HFFc6 (cell line): ENCODE measurements around the gene USP24. TPM values are rescaled to one million over a fixed set of nuclear protein-coding genes. Genes with fewer than 3 reads are reported as not detected.

Experiments used
- DNase-seq: peaks from one replicate; pipeline ENCODE4 v3.0.0-alpha.2; 2018
- H3K27ac Mint-ChIP-seq: 2 replicates; pipeline ENCODE4 v1.8.0; 2020; ENCODE audit warnings: mild to moderate bottlenecking, mixed read lengths
- H3K27me3 Mint-ChIP-seq: 2 replicates; pipeline ENCODE4 v1.8.0; 2021; ENCODE audit warnings: mild to moderate bottlenecking, moderate library complexity, mixed read lengths; ENCODE audit not compliant: insufficient read depth
- H3K36me3 Mint-ChIP-seq: 2 replicates; pipeline ENCODE4 v1.8.0; 2021; ENCODE audit warnings: low read depth, mixed read lengths
- H3K4me1 Mint-ChIP-seq: 2 replicates; pipeline ENCODE4 v1.8.0; 2020; ENCODE audit warnings: low read depth, mixed read lengths
- H3K4me3 Mint-ChIP-seq: 2 replicates; pipeline ENCODE4 v1.8.0; 2020; ENCODE audit warnings: mild to moderate bottlenecking, moderate library complexity, mixed read lengths
- H3K9me3 Mint-ChIP-seq: 2 replicates; pipeline ENCODE4 v1.8.0; 2020; ENCODE audit warnings: mild to moderate bottlenecking, mixed read lengths
- total RNA-seq, 6 experiments: library from RNA; stranded (reverse); fragmentation: NEBNext Ultra II Directional; extraction: Animal tissue kit (Norgen Biotek cat#: 25700); gene quantifications; 2 replicates in 1 of 6; 3 replicates in 5 of 6; pipeline ENCODE4 v1.2.3, GENCODE V29; 2021
- TF ChIP-seq, protein P1 (sequence below): fragments of 200-600 bp; sonication (generic); IDR thresholded peaks from 2 replicates; pipeline ENCODE4 v1.5.0; 2021; ENCODE audit warnings: antibody characterized with exemption, mild to moderate bottlenecking

Gene USP24
- total RNA-seq, 6 experiments from 2014 or later: 22.5 to 27.8 (median 25.0) TPM

DNA sequence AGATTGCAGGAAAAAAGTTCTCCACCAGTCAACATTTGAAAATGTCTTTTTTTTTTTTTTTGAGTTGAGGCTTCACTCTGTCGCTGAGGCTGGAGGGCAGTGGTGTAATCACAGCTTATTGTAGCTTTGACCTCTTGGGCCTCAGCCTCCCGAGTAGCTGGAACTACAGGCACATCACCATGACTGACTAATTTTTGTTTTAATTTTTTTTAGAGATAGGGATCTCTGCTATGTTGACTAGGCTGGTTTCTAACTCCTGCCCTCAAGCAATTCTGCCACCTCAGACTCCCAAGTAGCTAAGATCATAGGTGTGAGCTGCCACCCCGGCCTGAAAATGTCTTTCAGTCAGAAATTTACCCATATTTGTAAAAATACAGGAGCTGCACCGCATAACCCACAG lies 30.6 kb upstream of the USP24 start:
- Mint-ChIP-seq H3K4me1 (peaks cover 27% of the 10 kb centered on the region), H3K36me3 (no peaks in the 10 kb centered on the region; the same call in 1 of the 2 replicates), H3K27me3 (peaks cover 17% of the 10 kb centered on the region), H3K9me3 (no peaks in the 10 kb centered on the region), H3K27ac (peak overlapping the region; percentile 30), H3K4me3 (no peak overlapping the region)
- peak; percentile 51 for DNase-seq
- TF ChIP-seq, protein P1, sequence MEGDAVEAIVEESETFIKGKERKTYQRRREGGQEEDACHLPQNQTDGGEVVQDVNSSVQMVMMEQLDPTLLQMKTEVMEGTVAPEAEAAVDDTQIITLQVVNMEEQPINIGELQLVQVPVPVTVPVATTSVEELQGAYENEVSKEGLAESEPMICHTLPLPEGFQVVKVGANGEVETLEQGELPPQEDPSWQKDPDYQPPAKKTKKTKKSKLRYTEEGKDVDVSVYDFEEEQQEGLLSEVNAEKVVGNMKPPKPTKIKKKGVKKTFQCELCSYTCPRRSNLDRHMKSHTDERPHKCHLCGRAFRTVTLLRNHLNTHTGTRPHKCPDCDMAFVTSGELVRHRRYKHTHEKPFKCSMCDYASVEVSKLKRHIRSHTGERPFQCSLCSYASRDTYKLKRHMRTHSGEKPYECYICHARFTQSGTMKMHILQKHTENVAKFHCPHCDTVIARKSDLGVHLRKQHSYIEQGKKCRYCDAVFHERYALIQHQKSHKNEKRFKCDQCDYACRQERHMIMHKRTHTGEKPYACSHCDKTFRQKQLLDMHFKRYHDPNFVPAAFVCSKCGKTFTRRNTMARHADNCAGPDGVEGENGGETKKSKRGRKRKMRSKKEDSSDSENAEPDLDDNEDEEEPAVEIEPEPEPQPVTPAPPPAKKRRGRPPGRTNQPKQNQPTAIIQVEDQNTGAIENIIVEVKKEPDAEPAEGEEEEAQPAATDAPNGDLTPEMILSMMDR: no peak

DNA sequence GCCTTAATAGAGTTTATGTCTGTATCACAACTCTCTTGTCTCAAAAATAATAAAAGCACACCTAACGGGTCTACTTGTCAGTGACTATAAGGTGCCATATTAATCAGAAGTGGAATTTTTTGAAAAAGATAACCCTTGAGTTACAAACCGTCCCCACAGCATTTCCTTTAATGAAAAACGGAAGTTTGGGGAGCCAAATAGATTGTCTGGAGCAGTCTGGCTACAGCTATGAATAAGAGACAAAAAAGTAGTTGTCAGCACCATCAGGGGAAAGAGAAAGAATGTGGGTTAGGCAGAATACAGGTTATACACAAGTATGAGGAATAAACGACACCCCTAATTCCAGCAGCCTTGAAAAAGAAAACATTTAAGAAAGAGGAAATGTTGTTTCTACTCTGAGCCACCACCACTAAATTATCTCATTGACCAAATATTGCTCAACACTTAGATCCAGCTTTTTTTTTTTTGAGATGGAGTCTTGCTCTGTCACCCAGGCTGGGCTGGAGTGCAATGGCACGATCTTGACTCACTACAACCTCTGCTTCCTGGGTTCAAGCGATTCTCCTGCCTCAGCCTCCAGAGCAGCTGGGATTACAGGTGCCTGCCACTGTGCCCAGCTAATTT lies 29.4 kb upstream of the USP24 start:
- peaks cover 17% of the 10 kb centered on the region for H3K27me3 Mint-ChIP-seq
- peak overlapping the region; percentile 7; the same call in 1 of the 2 replicates for H3K4me3 Mint-ChIP-seq
- DNase-seq: peak; percentile 28
- H3K36me3 Mint-ChIP-seq: no peaks in the 10 kb centered on the region; the same call in 1 of the 2 replicates
- TF ChIP-seq, protein P1: no peak
- H3K4me1 Mint-ChIP-seq: peaks cover 27% of the 10 kb centered on the region
- H3K27ac Mint-ChIP-seq: no peak overlapping the region
- H3K9me3 Mint-ChIP-seq: no peaks in the 10 kb centered on the region

DNA sequence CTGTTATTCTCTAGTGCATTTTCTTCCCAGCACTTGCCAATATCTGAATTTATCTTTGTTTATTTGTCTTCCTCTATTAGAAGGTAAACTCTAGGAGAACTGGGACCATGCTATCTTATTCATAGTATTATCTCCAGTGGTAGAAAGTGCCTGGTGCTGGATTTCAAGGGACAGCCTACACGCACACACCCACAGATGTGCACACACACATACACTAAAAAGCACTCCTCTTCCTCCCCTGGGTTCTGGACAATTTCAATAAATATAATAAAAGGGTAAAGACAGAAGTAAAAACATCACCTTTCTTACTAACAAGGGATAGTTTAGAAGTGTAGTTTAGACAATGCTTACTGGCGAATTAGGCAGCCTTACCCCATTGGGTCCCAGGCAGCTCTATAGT lies 28.5 kb upstream of the USP24 start:
- H3K27me3 Mint-ChIP-seq: peaks cover 14% of the 10 kb centered on the region
- peaks cover 27% of the 10 kb centered on the region for H3K4me1 Mint-ChIP-seq
- no peaks in the 10 kb centered on the region; the same call in 1 of the 2 replicates for H3K36me3 Mint-ChIP-seq
- DNase-seq: no peak
- TF ChIP-seq, protein P1: no peak
- H3K4me3 Mint-ChIP-seq: no peak overlapping the region
- no peaks in the 10 kb centered on the region for H3K9me3 Mint-ChIP-seq
- no peak overlapping the region for H3K27ac Mint-ChIP-seq

DNA sequence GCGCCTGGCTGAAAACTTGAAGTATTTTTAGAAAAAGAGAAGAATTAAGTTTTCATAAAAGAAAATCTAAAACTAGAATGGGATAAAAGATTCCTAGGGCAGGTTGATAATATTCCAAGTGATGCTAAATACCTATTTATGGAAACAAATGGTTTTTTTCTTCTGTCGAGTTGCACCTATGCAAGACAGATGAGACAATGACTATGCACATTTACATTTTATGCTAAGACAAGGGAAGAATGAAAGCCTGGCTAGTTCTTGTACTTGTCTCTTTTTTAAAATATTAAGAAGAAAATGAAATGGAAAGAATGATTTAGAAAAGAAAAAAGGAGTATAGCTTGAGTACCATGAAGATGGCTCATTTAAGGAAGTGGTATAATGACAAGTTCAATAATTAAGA lies 24.4 kb upstream of the USP24 start:
- no peaks in the 10 kb centered on the region for H3K36me3 Mint-ChIP-seq
- no peaks in the 10 kb centered on the region for H3K9me3 Mint-ChIP-seq
- no peak overlapping the region for H3K4me3 Mint-ChIP-seq
- TF ChIP-seq, protein P1: no peak
- peaks cover 29% of the 10 kb centered on the region for H3K4me1 Mint-ChIP-seq
- no peak for DNase-seq
- peaks cover 12% of the 10 kb centered on the region for H3K27me3 Mint-ChIP-seq
- H3K27ac Mint-ChIP-seq: no peak overlapping the region

DNA sequence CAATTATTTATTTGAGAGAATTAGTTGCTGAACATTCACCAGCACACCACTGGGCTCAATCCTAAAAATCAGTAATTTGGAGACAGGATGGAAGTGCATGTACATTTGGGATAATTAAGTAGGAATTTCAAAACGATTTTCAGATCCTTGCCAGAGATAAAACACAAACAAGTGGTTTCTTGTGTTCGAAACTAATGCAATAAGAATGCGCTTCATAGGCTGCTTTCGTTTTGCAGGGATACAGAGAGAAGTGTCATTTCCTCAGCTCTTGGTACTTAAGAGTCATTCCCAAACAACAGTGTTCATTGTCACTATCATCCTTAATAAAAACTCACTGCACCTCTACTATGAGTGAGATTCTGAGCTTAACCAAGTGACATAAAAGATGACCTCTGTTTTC lies 20.6 kb upstream of the USP24 start:
- TF ChIP-seq, protein P1: no peak
- H3K27me3 Mint-ChIP-seq: peaks cover 9% of the 10 kb centered on the region
- DNase-seq: peak; percentile 72
- H3K36me3 Mint-ChIP-seq: no peaks in the 10 kb centered on the region
- H3K9me3 Mint-ChIP-seq: no peaks in the 10 kb centered on the region
- H3K4me3 Mint-ChIP-seq: peak overlapping the region; percentile 72
- peaks cover 45% of the 10 kb centered on the region for H3K4me1 Mint-ChIP-seq
- 0 out of 2 replicates have a peak overlapping the region, but pooled peaks have one; percentile 8 for H3K27ac Mint-ChIP-seq
